Fibroblast of peridontal ligament (primary cell): ENCODE data around the gene DUSP23.

Experiments used
- DNase-seq: peaks from one replicate; pipeline ENCODE4 v3.0.0-alpha.2; 2010; ENCODE audit errors: extremely low read depth

The DUSP23 gene

GRCh38 chr1:159828176-159828575 is 47.4 kb downstream of the DUSP23 start:
- DNase-seq: no peak

GRCh38 chr1:159828581-159829272 is 48.0 kb downstream of the DUSP23 start:
- no peak for DNase-seq

GRCh38 chr1:159829273-159829634 is 48.5 kb downstream of the DUSP23 start:
- DNase-seq: no peak

- DNase-seq: peak; percentile 62
These were observed 49.2 kb downstream of the DUSP23 start for GRCh38 chr1:159829822-159830465.

- DNase-seq: no peak
These were observed 50.0 kb downstream of the DUSP23 start for GRCh38 chr1:159830722-159831121.

- DNase-seq: no peak
These were observed 50.8 kb downstream of the DUSP23 start for GRCh38 chr1:159831412-159832141.
